GM13976 (cell line): ENCODE data around the gene PPM1B.

Experiments
- DNase-seq: peaks from one replicate; pipeline ENCODE4 v3.0.0; 2012; ENCODE audit warnings: low spot score
- CTCF ChIP-seq: IDR thresholded peaks from 2 replicates; pipeline ENCODE4 v1.5.1; 2012; ENCODE audit warnings: borderline replicate concordance, mild to moderate bottlenecking; ENCODE audit not compliant: insufficient read depth; ENCODE audit errors: extremely low read depth, missing control alignments, control extremely low read depth
- in situ Hi-C: fragments of 300-500 bp; cut with MboI; formaldehyde crosslinking; loops from one replicate; pipeline ENCODE4 v1.12.0; 2022; ENCODE audit warnings: low sequenced_read_pairs, mixed read lengths, inconsistent platforms; ENCODE audit not compliant: unreplicated experiment

PPM1B gene

GRCh38 chr2:44152865-44153669 is 15.6 kb upstream of the PPM1B start:
- no peak for TF ChIP-seq CTCF
- in situ Hi-C loops: no loop called here
- no peak for DNase-seq

- DNase-seq: no peak
- in situ Hi-C loops: no loop called here
- no peak for TF ChIP-seq CTCF
These were observed 12.8 kb upstream of the PPM1B start for GRCh38 chr2:44155666-44156446.

GRCh38 chr2:44163777-44164176 is 4.9 kb upstream of the PPM1B start:
- in situ Hi-C loops: no loop called here
- no peak for TF ChIP-seq CTCF
- no peak for DNase-seq

- no peak for TF ChIP-seq CTCF
- no peak for DNase-seq
- in situ Hi-C loops: no loop called here
These were observed 4.1 kb upstream of the PPM1B start for GRCh38 chr2:44164617-44165016.

GRCh38 chr2:44166096-44166495 is 2.6 kb upstream of the PPM1B start:
- no peak for TF ChIP-seq CTCF
- in situ Hi-C loops: no loop called here
- no peak for DNase-seq

- in situ Hi-C loops: no loop called here
- TF ChIP-seq CTCF: no peak
- DNase-seq: no peak
These were observed 1.3 kb upstream of the PPM1B start for GRCh38 chr2:44167311-44167907.
